ENCODE results near the gene TRIM62. TPM values are rescaled to one million over a fixed set of nuclear protein-coding genes. Genes with fewer than 3 reads are reported as not detected.

TRIM62 gene
- total RNA-seq, 1 experiment from 2014 or later = 6.9 TPM

DNA sequence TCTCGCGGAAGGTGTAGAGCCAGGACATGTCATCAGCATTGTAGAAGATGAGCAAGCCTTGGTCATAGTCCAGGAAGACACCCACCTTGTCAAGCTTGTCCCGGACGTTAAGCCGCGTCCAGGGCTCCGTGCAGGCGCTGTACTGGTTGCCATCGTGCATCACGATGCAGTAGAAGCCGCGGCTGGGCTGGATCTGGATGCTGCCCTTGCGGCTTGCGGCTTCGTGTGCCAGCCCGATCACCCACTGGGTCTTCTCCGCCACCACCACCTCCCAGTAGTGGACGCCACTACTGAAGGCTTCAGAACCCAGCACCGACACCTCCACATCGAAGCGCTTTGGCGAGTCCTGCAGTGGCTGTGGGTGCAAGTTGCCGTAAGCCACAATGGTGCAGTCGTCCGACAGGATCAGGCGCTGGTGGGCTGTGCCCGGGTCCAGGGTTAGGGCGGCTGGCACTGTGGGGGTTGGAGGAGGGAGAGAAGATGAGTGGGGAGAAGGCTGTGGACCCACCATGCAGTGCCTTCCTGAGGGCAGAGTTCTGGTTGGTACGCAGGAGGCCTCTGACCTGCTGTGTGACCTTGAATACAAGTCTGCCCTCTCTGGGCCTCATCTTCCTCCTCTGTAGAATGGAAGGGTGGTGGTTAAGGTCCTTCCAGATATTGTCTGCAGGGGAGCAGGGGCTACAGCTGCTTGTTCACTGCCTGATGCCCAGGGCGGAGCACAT, 34.4 kb downstream of the TRIM62 start:
- H3K4me3 Mint-ChIP-seq = no peak overlapping the region; a peak in 1 of 5 replicates
- Histone ChIP-seq H3K79me1 (ENCODE audit: insufficient read depth, low read depth, low read length, poor library complexity, severe bottlenecking) (no peaks in the 10 kb centered on the region), H2BK15ac (ENCODE audit: low read depth, low read length) (no peak overlapping the region), H3K23me2 (ENCODE audit: insufficient read length, low read depth, low read length, poor library complexity, severe bottlenecking) (no peaks in the 10 kb centered on the region), H3K56ac (ENCODE audit: insufficient read length, low read depth, low read length) (no peak overlapping the region), H3K79me2 (ENCODE audit: insufficient read depth, low read length) (no peaks in the 10 kb centered on the region), H4K5ac (ENCODE audit: insufficient read length, low read depth, low read length) (no peak overlapping the region), H4K8ac (replicated peaks; ENCODE audit: insufficient read length, low read depth, low read length) (no peak overlapping the region), H3K14ac (ENCODE audit: insufficient read depth, low read length) (no peak overlapping the region), H2BK12ac (ENCODE audit: insufficient read length, low read depth, low read length) (no peak overlapping the region), H2AK5ac (ENCODE audit: insufficient read length, low read length) (no peak overlapping the region), H3K27me3 (ENCODE audit: insufficient read depth, low read length) (0 out of 2 replicates have a peak, but pooled peaks cover 2% of the 10 kb centered on the region), H3K23ac (ENCODE audit: insufficient read length, low read depth, low read length) (no peak overlapping the region), H4K20me1 (ENCODE audit: control insufficient read depth, insufficient read depth, insufficient read length) (no peaks in the 10 kb centered on the region), H2BK120ac (ENCODE audit: low read depth, low read length, poor library complexity, severe bottlenecking) (no peak overlapping the region), H3K18ac (ENCODE audit: insufficient read length, low read depth, low read length) (no peak overlapping the region), H3K4ac (ENCODE audit: low read depth, low read length) (no peak overlapping the region), H4K91ac (ENCODE audit: insufficient read length, low read depth, low read length) (no peak overlapping the region), H2BK20ac (ENCODE audit: low read depth, low read length, poor library complexity, severe bottlenecking) (no peak overlapping the region), H2BK5ac (ENCODE audit: insufficient read length, low read length) (no peak overlapping the region), H3K27ac (ENCODE audit: insufficient read length, low read depth, low read length) (no peak overlapping the region), H2AFZ (ENCODE audit: low read length) (no peak overlapping the region), H3K4me2 (ENCODE audit: insufficient read depth, insufficient read length, low read length) (no peak overlapping the region), H3K9ac (ENCODE audit: extremely low read depth, insufficient read length, low read length) (no peak overlapping the region), H3T11ph (ENCODE audit: low read length) (no peak overlapping the region), H3K9me3 (ENCODE audit: control insufficient read depth, low read depth, low read length) (no peaks in the 10 kb centered on the region), H3K4me1 (ENCODE audit: insufficient read depth, low read length) (peaks cover 9% of the 10 kb centered on the region; the same call in 1 of the 2 replicates)
- H3K27me3 Mint-ChIP-seq (ENCODE audit: low read depth) = peaks cover 1% of the 10 kb centered on the region; the same call in 1 of the 2 replicates
- no CpG with 5 or more reads among the region's 30 CpGs for WGBS (ENCODE audit: extremely low coverage, insufficient read length, low lambda C conversion rate)
- peaks cover 0 to 8% (median 6%) of the 10 kb centered on the region in 3 experiments; a peak in 3 of 7 replicates for H3K36me3 Mint-ChIP-seq (ENCODE audit: insufficient read depth in 1 of 3, low read depth in 3 of 3)
- H3K4me1 Mint-ChIP-seq = peaks cover 28 to 39% of the 10 kb centered on the region in 2 experiments
- no peak for DNase-seq
- TF ChIP-seq CTCF (conservative IDR thresholded peaks at IDR 0.05) = no peak
- H3K27ac Mint-ChIP-seq = peak overlapping the region in 1 of 3 experiments; percentile 35; a peak in 1 of 7 replicates
- no peaks in the 10 kb centered on the region for H3K9me3 Mint-ChIP-seq

All from H9 (cell line).